HG03060 (cell line): ENCODE results near the gene ICAM3.
"Not testable (repeated sequence)": the region's sequence is repeated elsewhere in the genome, so short reads cannot be mapped to it uniquely, and the experiment has no call there.

ENCODE experiments used
- ATAC-seq: cut with Tn5 transposase; IDR thresholded peaks from one replicate; pipeline ENCODE4 v1.9.1; 2021; ENCODE audit warnings: low read depth, moderate number of reproducible peaks; ENCODE audit not compliant: unreplicated experiment

The ICAM3 gene

GRCh38 chr19:10352764-10353671, 13.6 kb upstream of the ICAM3 start:
- ATAC-seq = no peak

- no peak for ATAC-seq
Observed at GRCh38 chr19:10346509-10346908, 7.1 kb upstream of the ICAM3 start.

GRCh38 chr19:10344780-10345179, 5.4 kb upstream of the ICAM3 start:
- no peak for ATAC-seq

- ATAC-seq = no peak
Observed at GRCh38 chr19:10343495-10343894, 4.1 kb upstream of the ICAM3 start.

GRCh38 chr19:10339977-10340376, 553 bp upstream of the ICAM3 start:
- ATAC-seq = no peak

- no peak for ATAC-seq
Observed at GRCh38 chr19:10338940-10339339, 484 bp downstream of the ICAM3 start.

GRCh38 chr19:10336725-10337124, 2.7 kb downstream of the ICAM3 start:
- ATAC-seq = not testable (repeated sequence)

- no peak for ATAC-seq
Observed at GRCh38 chr19:10335352-10335985, 4.0 kb downstream of the ICAM3 start.

GRCh38 chr19:10334588-10335351, 4.7 kb downstream of the ICAM3 start:
- ATAC-seq = no peak

GRCh38 chr19:10333758-10334587, 5.5 kb downstream of the ICAM3 start:
- ATAC-seq = no peak

GRCh38 chr19:10332965-10333757, 6.3 kb downstream of the ICAM3 start, which contains the start of gene RAVER1:
TSS of gene RAVER1 (minus strand) at chr19:10333529. CDS start at chr19:10333507, 22 bp downstream.
- ATAC-seq = peak; percentile 73

- ATAC-seq = no peak
Observed at GRCh38 chr19:10332158-10332964, 7.1 kb downstream of the ICAM3 start.

GRCh38 chr19:10329555-10329954, 9.9 kb downstream of the ICAM3 start:
- no peak for ATAC-seq

- no peak for ATAC-seq
Observed at GRCh38 chr19:10328558-10329429, 10.6 kb downstream of the ICAM3 start.

GRCh38 chr19:10327793-10328192, 11.6 kb downstream of the ICAM3 start:
- ATAC-seq = no peak

- no peak for ATAC-seq
Observed at GRCh38 chr19:10325732-10326131, 13.7 kb downstream of the ICAM3 start.
